ENCODE data around the gene DRD1. TPM values are rescaled to one million over a fixed set of nuclear protein-coding genes. Genes with fewer than 3 reads are reported as not detected.

Gene DRD1
- total RNA-seq, 1 experiment from 2014 or later, result 0.54 TPM

DNA sequence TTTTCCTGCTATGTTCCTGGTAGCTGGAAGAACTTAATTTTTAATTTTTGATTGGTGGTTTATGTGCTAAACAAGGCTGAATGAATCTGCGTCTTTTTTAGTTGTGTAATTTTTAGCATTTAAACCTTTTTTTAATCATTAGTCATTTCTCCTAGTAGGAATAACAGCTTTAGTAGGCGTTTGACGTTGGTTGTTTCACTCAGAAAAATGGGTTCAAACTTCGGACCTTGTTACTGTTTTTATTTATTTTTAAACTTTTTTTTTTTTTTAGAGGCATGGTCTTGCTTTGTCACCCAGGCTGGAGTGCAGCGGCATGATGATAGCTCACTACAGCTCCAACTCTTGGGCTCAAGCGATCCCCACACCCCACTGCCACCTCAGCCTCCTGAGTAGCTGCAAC lies 47.2 kb upstream of the DRD1 start:
- TF ChIP-seq SRF (IDR thresholded peaks at IDR 0.05; ENCODE audit: low read depth) (no peak), CBX3 (IDR thresholded peaks at IDR 0.05; ENCODE audit: low read depth) (no peak), JUND (IDR thresholded peaks at IDR 0.05) (no peak), RAD21 (IDR thresholded peaks at IDR 0.05; ENCODE audit: low read depth) (no peak), SIN3A (IDR thresholded peaks at IDR 0.05; ENCODE audit: low read depth) (no peak), EGR1 (IDR thresholded peaks at IDR 0.05; ENCODE audit: low read depth) (no peak), EZH2phosphoT487 (IDR thresholded peaks at IDR 0.05; ENCODE audit: borderline replicate concordance) (no peak), POLR2AphosphoS5 (IDR thresholded peaks at IDR 0.05; ENCODE audit: low read depth, low read length) (no peak), ZFX (IDR thresholded peaks at IDR 0.05) (no peak), ELF1 (IDR thresholded peaks at IDR 0.05; ENCODE audit: borderline replicate concordance, low read depth) (no peak), FOSL1 (IDR thresholded peaks at IDR 0.05; ENCODE audit: low read depth) (no peak), EZH2 (IDR thresholded peaks at IDR 0.05) (no peak), CEBPB (IDR thresholded peaks at IDR 0.05; ENCODE audit: low read depth) (no peak)
- TF ChIP-seq, protein P1, sequence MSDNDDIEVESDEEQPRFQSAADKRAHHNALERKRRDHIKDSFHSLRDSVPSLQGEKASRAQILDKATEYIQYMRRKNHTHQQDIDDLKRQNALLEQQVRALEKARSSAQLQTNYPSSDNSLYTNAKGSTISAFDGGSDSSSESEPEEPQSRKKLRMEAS (IDR thresholded peaks at IDR 0.05), result no peak
- TF ChIP-seq, protein P2, sequence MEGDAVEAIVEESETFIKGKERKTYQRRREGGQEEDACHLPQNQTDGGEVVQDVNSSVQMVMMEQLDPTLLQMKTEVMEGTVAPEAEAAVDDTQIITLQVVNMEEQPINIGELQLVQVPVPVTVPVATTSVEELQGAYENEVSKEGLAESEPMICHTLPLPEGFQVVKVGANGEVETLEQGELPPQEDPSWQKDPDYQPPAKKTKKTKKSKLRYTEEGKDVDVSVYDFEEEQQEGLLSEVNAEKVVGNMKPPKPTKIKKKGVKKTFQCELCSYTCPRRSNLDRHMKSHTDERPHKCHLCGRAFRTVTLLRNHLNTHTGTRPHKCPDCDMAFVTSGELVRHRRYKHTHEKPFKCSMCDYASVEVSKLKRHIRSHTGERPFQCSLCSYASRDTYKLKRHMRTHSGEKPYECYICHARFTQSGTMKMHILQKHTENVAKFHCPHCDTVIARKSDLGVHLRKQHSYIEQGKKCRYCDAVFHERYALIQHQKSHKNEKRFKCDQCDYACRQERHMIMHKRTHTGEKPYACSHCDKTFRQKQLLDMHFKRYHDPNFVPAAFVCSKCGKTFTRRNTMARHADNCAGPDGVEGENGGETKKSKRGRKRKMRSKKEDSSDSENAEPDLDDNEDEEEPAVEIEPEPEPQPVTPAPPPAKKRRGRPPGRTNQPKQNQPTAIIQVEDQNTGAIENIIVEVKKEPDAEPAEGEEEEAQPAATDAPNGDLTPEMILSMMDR (IDR thresholded peaks at IDR 0.05 in 2 of 3, conservative IDR thresholded peaks at IDR 0.05 in 1 of 3; ENCODE audit: borderline replicate concordance in 1 of 3, insufficient read depth in 1 of 3, low read depth in 2 of 3, low read length in 2 of 3), result no peak
- TF ChIP-seq, protein P3, sequence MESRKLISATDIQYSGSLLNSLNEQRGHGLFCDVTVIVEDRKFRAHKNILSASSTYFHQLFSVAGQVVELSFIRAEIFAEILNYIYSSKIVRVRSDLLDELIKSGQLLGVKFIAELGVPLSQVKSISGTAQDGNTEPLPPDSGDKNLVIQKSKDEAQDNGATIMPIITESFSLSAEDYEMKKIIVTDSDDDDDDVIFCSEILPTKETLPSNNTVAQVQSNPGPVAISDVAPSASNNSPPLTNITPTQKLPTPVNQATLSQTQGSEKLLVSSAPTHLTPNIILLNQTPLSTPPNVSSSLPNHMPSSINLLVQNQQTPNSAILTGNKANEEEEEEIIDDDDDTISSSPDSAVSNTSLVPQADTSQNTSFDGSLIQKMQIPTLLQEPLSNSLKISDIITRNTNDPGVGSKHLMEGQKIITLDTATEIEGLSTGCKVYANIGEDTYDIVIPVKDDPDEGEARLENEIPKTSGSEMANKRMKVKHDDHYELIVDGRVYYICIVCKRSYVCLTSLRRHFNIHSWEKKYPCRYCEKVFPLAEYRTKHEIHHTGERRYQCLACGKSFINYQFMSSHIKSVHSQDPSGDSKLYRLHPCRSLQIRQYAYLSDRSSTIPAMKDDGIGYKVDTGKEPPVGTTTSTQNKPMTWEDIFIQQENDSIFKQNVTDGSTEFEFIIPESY (IDR thresholded peaks at IDR 0.05; ENCODE audit: extremely low read depth, insufficient replicate concordance, low read length), result no peak
- no peak overlapping the region for H3K4me2 ChIP-seq (ENCODE audit: low read length)
- H4K20me1 ChIP-seq (ENCODE audit: insufficient read depth), result peaks cover 20% of the 10 kb centered on the region; the same call in 1 of the 2 replicates
- ChIA-PET RAD21 (ENCODE audit: low non-redundant PET in 1 of 2, low total read pairs in 2 of 2, uncharacterized antibody in 2 of 2, unreplicated experiment in 2 of 2) (no interaction called here), POLR2A (interaction anchor here (1.3 kb wide), 1 partner anchor 9 kb away, joined by 3 read pairs; no protein-coding TSS in a partner anchor), CTCF (no interaction called here)
- intact Hi-C loops (cut with micrococcal nuclease), result no loop called here
- H3K27ac ChIP-seq (ENCODE audit: low read depth, low read length), result no peak overlapping the region
- H3K9ac ChIP-seq (ENCODE audit: low read length), result no peak overlapping the region
- peaks cover 97% of the 10 kb centered on the region for H3K79me2 ChIP-seq (ENCODE audit: insufficient read depth, low read length)
- no peaks in the 10 kb centered on the region for H3K9me3 ChIP-seq (ENCODE audit: control insufficient read depth in 1 of 2, insufficient read depth in 1 of 2, low read depth in 1 of 2, low read length in 2 of 2)
- H3K4me1 ChIP-seq (ENCODE audit: control insufficient read depth in 1 of 2, insufficient read depth in 2 of 2, low read length in 2 of 2), result no peaks in the 10 kb centered on the region
- no peaks in the 10 kb centered on the region for H3K27me3 ChIP-seq (ENCODE audit: insufficient read depth, low read length)
- no TSS peak for BruUV-seq (replicated peaks)
- H3K9me2 ChIP-seq (ENCODE audit: insufficient read depth), result no peaks in the 10 kb centered on the region
- DNase-seq (ENCODE audit: low read depth, low spot score) (no peak), ATAC-seq (no peak)
- peaks cover 32 to 52% of the 10 kb centered on the region in 2 experiments; a peak in 3 of 4 replicates for H3K36me3 ChIP-seq (ENCODE audit: control insufficient read depth in 1 of 2, insufficient read depth in 2 of 2, low read length in 2 of 2)
- H3K4me3 ChIP-seq (replicated peaks in 1 of 2; ENCODE audit: low read depth in 1 of 2, low read length in 2 of 2), result no peak overlapping the region
- H2AFZ ChIP-seq (ENCODE audit: low read depth, low read length, poor library complexity, severe bottlenecking), result no peak overlapping the region

All from HCT116 (cell line).